ENCODE measurements around the gene KRTAP5-7. TPM values are rescaled to one million over a fixed set of nuclear protein-coding genes. Genes with fewer than 3 reads are reported as not detected.
A peak's percentile ranks its signal among the peaks of the same experiment; 100 is the strongest.
"Not testable (repeated sequence)": the region's sequence is repeated elsewhere in the genome, so short reads cannot be mapped to it uniquely, and the experiment has no call there.

KRTAP5-7 gene
- total and polyA plus RNA-seq, 5 donors from 2014 or later: not detected

- H3K27me3 ChIP-seq (ENCODE audit: control insufficient read depth, insufficient read depth, low read length): peaks cover 15% of the 10 kb centered on the region
- Mint-ChIP-seq H3K9me3 (peaks cover 0 to 2% (median 0%) of the 10 kb centered on the region in 7 donors), H3K36me3 (no peaks in the 10 kb centered on the region), H3K4me3 (no peak overlapping the region), H3K27me3 (peaks cover 29% of the 10 kb centered on the region), H3K4me1 (peaks cover 0 to 3% (median 0%) of the 10 kb centered on the region in 4 donors), H3K27ac (no peak overlapping the region)
- ATAC-seq (ENCODE audit: low read depth in 2 of 2): no peak
- H3K36me3 ChIP-seq (ENCODE audit: control insufficient read depth, insufficient read depth, low read length): no peaks in the 10 kb centered on the region
- DNase-seq: no peak
- no peaks in the 10 kb centered on the region for H3K4me1 ChIP-seq (ENCODE audit: control insufficient read depth, insufficient read depth, low read length, poor library complexity, severe bottlenecking)
- no peak overlapping the region for H3K27ac ChIP-seq (ENCODE audit: insufficient read depth, low read length, poor library complexity, severe bottlenecking)
- no peaks in the 10 kb centered on the region for H3K9me3 ChIP-seq (ENCODE audit: control insufficient read depth in 2 of 2, low read length in 2 of 2)
- H3K4me3 ChIP-seq (ENCODE audit: low read depth, low read length): no peak overlapping the region
Observed at GRCh38 chr11:71558996-71559395, 31.9 kb downstream of the KRTAP5-7 start.

- Mint-ChIP-seq H3K27me3 (peaks cover 40% of the 10 kb centered on the region), H3K36me3 (no peaks in the 10 kb centered on the region), H3K4me3 (no peak overlapping the region), H3K9me3 (peaks cover 0 to 2% (median 0%) of the 10 kb centered on the region in 7 donors), H3K4me1 (peaks cover 0 to 3% (median 0%) of the 10 kb centered on the region in 4 donors), H3K27ac (no peak overlapping the region)
- H3K4me3 ChIP-seq (ENCODE audit: low read depth, low read length): no peak overlapping the region
- no peaks in the 10 kb centered on the region for H3K9me3 ChIP-seq (ENCODE audit: control insufficient read depth in 2 of 2, low read length in 2 of 2)
- no peaks in the 10 kb centered on the region for H3K36me3 ChIP-seq (ENCODE audit: control insufficient read depth, insufficient read depth, low read length)
- H3K27me3 ChIP-seq (ENCODE audit: control insufficient read depth, insufficient read depth, low read length): peaks cover 15% of the 10 kb centered on the region
- no peaks in the 10 kb centered on the region for H3K4me1 ChIP-seq (ENCODE audit: control insufficient read depth, insufficient read depth, low read length, poor library complexity, severe bottlenecking)
- DNase-seq (no peak), ATAC-seq (ENCODE audit: low read depth in 2 of 2) (no peak)
- H3K27ac ChIP-seq (ENCODE audit: insufficient read depth, low read length, poor library complexity, severe bottlenecking): no peak overlapping the region
Observed at GRCh38 chr11:71562120-71562519, 35.1 kb downstream of the KRTAP5-7 start.

GRCh38 chr11:71563406-71563805 lies 36.3 kb downstream of the KRTAP5-7 start:
- peak in 2 of 3 donors; percentile 8 to 35 for DNase-seq
- Histone ChIP-seq H3K27ac (ENCODE audit: insufficient read depth, low read length, poor library complexity, severe bottlenecking) (no peak overlapping the region), H3K27me3 (ENCODE audit: control insufficient read depth, insufficient read depth, low read length) (peaks cover 13% of the 10 kb centered on the region), H3K4me3 (ENCODE audit: low read depth, low read length) (no peak overlapping the region), H3K36me3 (ENCODE audit: control insufficient read depth, insufficient read depth, low read length) (no peaks in the 10 kb centered on the region), H3K9me3 (ENCODE audit: control insufficient read depth in 2 of 2, low read length in 2 of 2) (no peaks in the 10 kb centered on the region), H3K4me1 (ENCODE audit: control insufficient read depth, insufficient read depth, low read length, poor library complexity, severe bottlenecking) (no peaks in the 10 kb centered on the region)
- Mint-ChIP-seq H3K27me3 (peaks cover 40% of the 10 kb centered on the region), H3K4me3 (no peak overlapping the region), H3K36me3 (no peaks in the 10 kb centered on the region), H3K4me1 (peaks cover 0 to 3% (median 0%) of the 10 kb centered on the region in 4 donors), H3K9me3 (peaks cover 0 to 2% (median 0%) of the 10 kb centered on the region in 7 donors), H3K27ac (no peak overlapping the region)
- no peak for ATAC-seq (ENCODE audit: low read depth in 2 of 2)

GRCh38 chr11:71564430-71564829 lies 37.4 kb downstream of the KRTAP5-7 start:
- Histone ChIP-seq H3K9me3 (ENCODE audit: control insufficient read depth in 2 of 2, low read length in 2 of 2) (no peaks in the 10 kb centered on the region), H3K4me1 (ENCODE audit: control insufficient read depth, insufficient read depth, low read length, poor library complexity, severe bottlenecking) (no peaks in the 10 kb centered on the region), H3K4me3 (ENCODE audit: low read depth, low read length) (no peak overlapping the region), H3K27ac (ENCODE audit: insufficient read depth, low read length, poor library complexity, severe bottlenecking) (no peak overlapping the region), H3K27me3 (ENCODE audit: control insufficient read depth, insufficient read depth, low read length) (peaks cover 13% of the 10 kb centered on the region), H3K36me3 (ENCODE audit: control insufficient read depth, insufficient read depth, low read length) (no peaks in the 10 kb centered on the region)
- Mint-ChIP-seq H3K27ac (no peak overlapping the region), H3K4me3 (no peak overlapping the region), H3K9me3 (peaks cover 0 to 2% (median 0%) of the 10 kb centered on the region in 7 donors), H3K4me1 (peaks cover 0 to 3% (median 0%) of the 10 kb centered on the region in 4 donors), H3K36me3 (no peaks in the 10 kb centered on the region), H3K27me3 (peaks cover 34% of the 10 kb centered on the region)
- ATAC-seq (ENCODE audit: low read depth in 2 of 2): no peak
- DNase-seq: no peak

- ATAC-seq (ENCODE audit: low read depth in 2 of 2): no peak
- Mint-ChIP-seq H3K27ac (no peak within 1 kb of the TSS), H3K27me3 (peaks cover 29% of the 10 kb centered on the region), H3K9me3 (peaks cover 0 to 2% (median 0%) of the 10 kb centered on the region in 7 donors), H3K4me3 (no peak within 1 kb of the TSS), H3K36me3 (no peaks in the 10 kb centered on the region), H3K4me1 (peaks cover 0 to 3% (median 0%) of the 10 kb centered on the region in 4 donors)
- DNase-seq: no peak
- no peaks in the 10 kb centered on the region for H3K4me1 ChIP-seq (ENCODE audit: control insufficient read depth, insufficient read depth, low read length, poor library complexity, severe bottlenecking)
- H3K9me3 ChIP-seq (ENCODE audit: control insufficient read depth in 2 of 2, low read length in 2 of 2): no peaks in the 10 kb centered on the region
- H3K36me3 ChIP-seq (ENCODE audit: control insufficient read depth, insufficient read depth, low read length): no peaks in the 10 kb centered on the region
- H3K27ac ChIP-seq (ENCODE audit: insufficient read depth, low read length, poor library complexity, severe bottlenecking): no peak within 1 kb of the TSS
- H3K4me3 ChIP-seq (ENCODE audit: low read depth, low read length): no peak within 1 kb of the TSS
- H3K27me3 ChIP-seq (ENCODE audit: control insufficient read depth, insufficient read depth, low read length): peaks cover 13% of the 10 kb centered on the region
Observed at GRCh38 chr11:71565263-71565662, 38.2 kb downstream of the KRTAP5-7 start, which contains the start of gene KRTAP5-10. TSS of gene KRTAP5-10 (plus strand) at chr11:71565563. CDS start at chr11:71565588, 25 bp downstream.

- Mint-ChIP-seq H3K4me1 (peaks cover 0 to 3% (median 0%) of the 10 kb centered on the region in 4 donors), H3K4me3 (no peak overlapping the region), H3K27ac (no peak overlapping the region), H3K27me3 (peaks cover 28% of the 10 kb centered on the region), H3K36me3 (no peaks in the 10 kb centered on the region), H3K9me3 (peaks cover 0 to 3% (median 0%) of the 10 kb centered on the region in 7 donors)
- no peak overlapping the region for H3K4me3 ChIP-seq (ENCODE audit: low read depth, low read length)
- no peaks in the 10 kb centered on the region for H3K4me1 ChIP-seq (ENCODE audit: control insufficient read depth, insufficient read depth, low read length, poor library complexity, severe bottlenecking)
- DNase-seq (no peak), ATAC-seq (ENCODE audit: low read depth in 2 of 2) (no peak)
- peaks cover 13% of the 10 kb centered on the region for H3K27me3 ChIP-seq (ENCODE audit: control insufficient read depth, insufficient read depth, low read length)
- no peaks in the 10 kb centered on the region for H3K9me3 ChIP-seq (ENCODE audit: control insufficient read depth in 2 of 2, low read length in 2 of 2)
- no peaks in the 10 kb centered on the region for H3K36me3 ChIP-seq (ENCODE audit: control insufficient read depth, insufficient read depth, low read length)
- no peak overlapping the region for H3K27ac ChIP-seq (ENCODE audit: insufficient read depth, low read length, poor library complexity, severe bottlenecking)
Observed at GRCh38 chr11:71566081-71566620, 39.1 kb downstream of the KRTAP5-7 start.

- peaks cover 23% of the 10 kb centered on the region for H3K27me3 Mint-ChIP-seq
- not testable (repeated sequence) for H3K9me3 Mint-ChIP-seq; ATAC-seq (ENCODE audit: low read depth in 2 of 2)
Observed at GRCh38 chr11:71566626-71567599, 39.8 kb downstream of the KRTAP5-7 start.

More at GRCh38 chr11:71566626-71567599, 39.8 kb downstream of the KRTAP5-7 start:
- H3K27me3 ChIP-seq (ENCODE audit: control insufficient read depth, insufficient read depth, low read length); H3K36me3 Mint-ChIP-seq; H3K4me3 ChIP-seq (ENCODE audit: low read depth, low read length); H3K4me1 ChIP-seq (ENCODE audit: control insufficient read depth, insufficient read depth, low read length, poor library complexity, severe bottlenecking); H3K4me1 Mint-ChIP-seq; H3K36me3 ChIP-seq (ENCODE audit: control insufficient read depth, insufficient read depth, low read length); H3K9me3 ChIP-seq (ENCODE audit: control insufficient read depth in 2 of 2, low read length in 2 of 2); DNase-seq; H3K27ac Mint-ChIP-seq; H3K27ac ChIP-seq (ENCODE audit: insufficient read depth, low read length, poor library complexity, severe bottlenecking); H3K4me3 Mint-ChIP-seq: not testable (repeated sequence)

Measured in CD4-positive, CD25-positive, alpha-beta regulatory T cell (primary cell).